Transverse colon (tissue), 4 donors: Measurements from ENCODE around the gene SH3GLB2. TPM values are rescaled to one million over a fixed set of nuclear protein-coding genes. Genes with fewer than 3 reads are reported as not detected.

Experiments
- DNase-seq: peaks from one replicate; pipeline ENCODE4 v3.0.0-alpha.2; 2019
- H3K27ac ChIP-seq, 4 donors: fragments of 200-600 bp; sonication (generic); 2 replicates each; pipeline ENCODE4 v1.5.1; 2016 to 2018; ENCODE audit warnings: inconsistent platforms in 4 of 4
- H3K27me3 ChIP-seq: fragments of 200-600 bp; sonication (generic); 2 replicates; pipeline ENCODE4 v1.5.1; 2017; ENCODE audit warnings: inconsistent platforms
- H3K36me3 ChIP-seq, 4 donors: fragments of 200-600 bp; sonication (generic); 2 replicates each; pipeline ENCODE4 v1.5.1; 2017 to 2019; ENCODE audit warnings: inconsistent platforms in 4 of 4
- H3K4me1 ChIP-seq, 4 donors: fragments of 200-600 bp; sonication (generic); 2 replicates each; pipeline ENCODE4 v1.5.1; 2017 to 2020; ENCODE audit warnings: inconsistent platforms in 4 of 4
- H3K4me3 ChIP-seq, 4 donors: fragments of 200-600 bp; sonication (generic); 1 replicate in 1 of 4; 2 replicates in 3 of 4; pipeline versions ENCODE4 v1.5.1 to v1.6.1; 2017 to 2019; ENCODE audit warnings: inconsistent platforms in 4 of 4
- H3K9me3 ChIP-seq, 2 donors: fragments of 200-600 bp; sonication (generic); 2 replicates each; pipeline ENCODE4 v1.5.1; 2017 to 2019; ENCODE audit warnings: inconsistent platforms in 2 of 2
- EP300 ChIP-seq: sonication (generic); formaldehyde crosslinking; IDR thresholded peaks from one replicate; pipeline ENCODE4 v1.6.1; 2017; ENCODE audit warnings: antibody characterized with exemption, low read depth
- POLR2A ChIP-seq: fragments of 450-650 bp; IDR thresholded peaks from one replicate; pipeline ENCODE4 v1.6.1; 2016; ENCODE audit warnings: antibody characterized with exemption, mild to moderate bottlenecking, moderate library complexity
- POLR2AphosphoS5 ChIP-seq, 3 donors: sonication (generic); formaldehyde crosslinking; IDR thresholded peaks; one replicate each; pipeline ENCODE4 v1.6.1; 2016; ENCODE audit warnings: antibody characterized with exemption in 3 of 3
- WGBS, 2 donors: methylation state at CpG; one replicate each; pipeline ENCODE4 v1.1.5; 2018; ENCODE audit warnings: low coverage in 1 of 2; 5-methylcytosine and 5-hydroxymethylcytosine counted together
- in situ Hi-C, 4 donors: fragments of 200-750 bp; cut with MboI; loops; one replicate each; pipeline versions ENCODE4 v1.15.0 to v1.15.1; 2017; ENCODE audit warnings: low sequenced_read_pairs in 3 of 4, low pct_ligation_motif_present in 1 of 4, low pct_unique_long_range_greater_than_20kb in 1 of 4
- intact Hi-C: fragments of 100-400 bp; cut with DNase I; formaldehyde crosslinking; loops from one replicate; pipeline ENCODE4 v1.15.1; 2023; ENCODE audit warnings: low total_unique reads
- total RNA-seq, 4 donors: library from RNA; depleted of rRNA; stranded (reverse); fragments of >200 nt; gene quantifications; one replicate each; pipeline ENCODE4 v1.1.0, GENCODE V29; 2016
- TF ChIP-seq, protein P1 (sequence below), 5 experiments: fragments of 200-600 bp in 3 of 5; fragments of 450-650 bp in 2 of 5; sonication (generic) in 3 of 5; IDR thresholded peaks; 1 replicate in 2 of 5; 2 replicates in 3 of 5; pipeline ENCODE4 v1.5.1; 2016 to 2017; ENCODE audit warnings: antibody characterized with exemption in 5 of 5, inconsistent platforms in 3 of 5, mild to moderate bottlenecking in 2 of 5, moderate library complexity in 1 of 5

Gene SH3GLB2
- total RNA-seq, 4 donors from 2014 or later, result 184 to 391 (median 224) TPM

DNA sequence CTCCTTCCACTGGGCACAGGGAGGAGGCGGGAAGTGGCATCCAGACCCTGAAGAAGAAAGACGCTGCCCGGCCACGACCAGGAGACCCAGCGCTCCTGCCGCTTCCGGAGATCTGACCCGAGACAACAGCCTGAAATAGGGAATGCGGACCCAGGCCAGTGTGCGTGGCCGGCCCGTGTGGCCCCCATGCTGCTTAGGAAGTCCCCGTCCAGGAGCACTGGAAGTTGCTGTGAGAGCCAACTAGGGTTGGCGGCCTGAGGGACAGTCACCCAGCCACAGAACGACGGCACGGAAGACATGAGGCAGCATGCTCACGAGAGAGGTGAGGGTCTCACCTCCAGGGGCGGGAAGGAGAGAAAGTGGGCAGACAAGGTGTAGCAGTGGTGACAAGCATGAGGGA lies 17.0 kb downstream of the SH3GLB2 start:
- no peak for TF ChIP-seq EP300
- TF ChIP-seq POLR2AphosphoS5 (IDR thresholded peaks at IDR 0.05), result no peak
- TF ChIP-seq, protein P1, sequence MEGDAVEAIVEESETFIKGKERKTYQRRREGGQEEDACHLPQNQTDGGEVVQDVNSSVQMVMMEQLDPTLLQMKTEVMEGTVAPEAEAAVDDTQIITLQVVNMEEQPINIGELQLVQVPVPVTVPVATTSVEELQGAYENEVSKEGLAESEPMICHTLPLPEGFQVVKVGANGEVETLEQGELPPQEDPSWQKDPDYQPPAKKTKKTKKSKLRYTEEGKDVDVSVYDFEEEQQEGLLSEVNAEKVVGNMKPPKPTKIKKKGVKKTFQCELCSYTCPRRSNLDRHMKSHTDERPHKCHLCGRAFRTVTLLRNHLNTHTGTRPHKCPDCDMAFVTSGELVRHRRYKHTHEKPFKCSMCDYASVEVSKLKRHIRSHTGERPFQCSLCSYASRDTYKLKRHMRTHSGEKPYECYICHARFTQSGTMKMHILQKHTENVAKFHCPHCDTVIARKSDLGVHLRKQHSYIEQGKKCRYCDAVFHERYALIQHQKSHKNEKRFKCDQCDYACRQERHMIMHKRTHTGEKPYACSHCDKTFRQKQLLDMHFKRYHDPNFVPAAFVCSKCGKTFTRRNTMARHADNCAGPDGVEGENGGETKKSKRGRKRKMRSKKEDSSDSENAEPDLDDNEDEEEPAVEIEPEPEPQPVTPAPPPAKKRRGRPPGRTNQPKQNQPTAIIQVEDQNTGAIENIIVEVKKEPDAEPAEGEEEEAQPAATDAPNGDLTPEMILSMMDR (IDR thresholded peaks at IDR 0.05), result no peak
- no peak for TF ChIP-seq POLR2A
- Histone ChIP-seq H3K27ac (no peak overlapping the region), H3K27me3 (no peaks in the 10 kb centered on the region), H3K4me1 (peaks cover 0 to 9% (median 2%) of the 10 kb centered on the region in 4 donors), H3K9me3 (no peaks in the 10 kb centered on the region), H3K36me3 (peaks cover 0 to 26% (median 10%) of the 10 kb centered on the region in 4 donors), H3K4me3 (no peak overlapping the region)
- intact Hi-C loops (no loop called here), in situ Hi-C loops (no loop called here)
- 94% methylated on average over 19 of the region's 19 CpGs; no CpG with 5 or more reads in 1 of the 2 donors for WGBS, 2 donors
- DNase-seq, result no peak

- no peaks in the 10 kb centered on the region for H3K27me3 ChIP-seq
- peaks cover 0 to 9% (median 2%) of the 10 kb centered on the region in 4 donors for H3K4me1 ChIP-seq
- TF ChIP-seq, protein P1 (IDR thresholded peaks at IDR 0.05), result no peak
- TF ChIP-seq POLR2AphosphoS5 (IDR thresholded peaks at IDR 0.05) (no peak), POLR2A (no peak), EP300 (no peak)
- WGBS, 2 donors, result 96% methylated on average over 8 of the region's 8 CpGs; no CpG with 5 or more reads in 1 of the 2 donors
- H3K27ac ChIP-seq, result no peak overlapping the region
- no peak overlapping the region for H3K4me3 ChIP-seq
- intact Hi-C loops, result no loop called here
- in situ Hi-C loops, result no loop called here
- H3K36me3 ChIP-seq, result peaks cover 0 to 23% (median 9%) of the 10 kb centered on the region in 4 donors
- DNase-seq, result no peak
- H3K9me3 ChIP-seq, result no peaks in the 10 kb centered on the region
Observed at GRCh38 chr9:129010267-129010975, 17.7 kb downstream of the SH3GLB2 start.

- Histone ChIP-seq H3K4me1 (peaks cover 0 to 9% (median 2%) of the 10 kb centered on the region in 4 donors), H3K9me3 (no peaks in the 10 kb centered on the region), H3K27me3 (no peaks in the 10 kb centered on the region), H3K36me3 (peaks cover 0 to 20% (median 7%) of the 10 kb centered on the region in 4 donors), H3K4me3 (no peak overlapping the region), H3K27ac (no peak overlapping the region)
- 95% methylated on average over 14 of the region's 17 CpGs; no CpG with 5 or more reads in 1 of the 2 donors for WGBS, 2 donors
- in situ Hi-C loops (no loop called here), intact Hi-C loops (no loop called here)
- DNase-seq, result no peak
- TF ChIP-seq POLR2AphosphoS5 (IDR thresholded peaks at IDR 0.05) (no peak), POLR2A (no peak), EP300 (no peak)
- TF ChIP-seq, protein P1 (IDR thresholded peaks at IDR 0.05), result no peak
Observed at GRCh38 chr9:129009584-129010141, 18.5 kb downstream of the SH3GLB2 start.

DNA sequence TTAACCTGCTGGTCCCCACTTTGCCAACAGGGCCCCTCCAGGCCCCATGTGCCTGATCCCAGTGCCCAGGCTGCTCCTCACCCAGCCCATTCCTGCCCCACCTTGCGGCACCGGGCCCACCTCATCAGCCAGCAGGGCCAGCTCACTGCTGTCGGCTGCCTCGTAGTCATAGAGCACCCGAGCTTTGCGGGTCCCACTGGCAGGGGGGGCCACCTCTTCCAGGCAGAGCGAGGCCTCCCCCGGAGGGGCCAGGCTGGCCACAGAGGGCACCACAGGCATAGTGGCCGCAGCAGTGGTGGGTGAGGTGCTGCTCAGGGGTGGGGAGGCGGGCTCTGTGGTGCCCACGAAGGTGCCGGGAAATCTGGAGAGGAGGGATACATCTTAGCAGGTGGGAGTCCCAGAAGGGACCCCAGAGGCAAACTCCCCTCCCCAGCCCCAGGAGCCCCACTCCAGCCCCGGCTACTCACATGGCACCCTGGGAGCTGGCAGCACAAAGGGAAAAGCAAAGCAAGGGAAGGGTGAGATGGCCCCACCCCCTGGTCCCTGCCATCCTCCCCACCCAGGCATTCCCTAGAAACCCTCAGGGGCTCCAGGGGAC lies 19.0 kb downstream of the SH3GLB2 start:
- no peak for DNase-seq
- H3K9me3 ChIP-seq, result no peaks in the 10 kb centered on the region
- in situ Hi-C loops (no loop called here), intact Hi-C loops (no loop called here)
- no peaks in the 10 kb centered on the region for H3K27me3 ChIP-seq
- TF ChIP-seq, protein P1 (IDR thresholded peaks at IDR 0.05), result no peak
- no peak for TF ChIP-seq POLR2AphosphoS5 (IDR thresholded peaks at IDR 0.05)
- TF ChIP-seq POLR2A, result no peak
- TF ChIP-seq EP300, result no peak
- peaks cover 0 to 9% (median 2%) of the 10 kb centered on the region in 4 donors for H3K4me1 ChIP-seq
- no peak overlapping the region for H3K4me3 ChIP-seq
- no peak overlapping the region for H3K27ac ChIP-seq
- 81% methylated on average over 11 of the region's 13 CpGs; no CpG with 5 or more reads in 1 of the 2 donors for WGBS, 2 donors
- peaks cover 0 to 14% (median 4%) of the 10 kb centered on the region in 4 donors for H3K36me3 ChIP-seq
